ENCODE data around the gene ATP6V1B1. TPM values are rescaled to one million over a fixed set of nuclear protein-coding genes. Genes with fewer than 3 reads are reported as not detected.

ATP6V1B1 gene
- total and polyA plus RNA-seq, 10 of the 15 experiments (the other 5 are each of a cell fraction or from before 2014, with no cell fraction given), result not detected

DNA sequence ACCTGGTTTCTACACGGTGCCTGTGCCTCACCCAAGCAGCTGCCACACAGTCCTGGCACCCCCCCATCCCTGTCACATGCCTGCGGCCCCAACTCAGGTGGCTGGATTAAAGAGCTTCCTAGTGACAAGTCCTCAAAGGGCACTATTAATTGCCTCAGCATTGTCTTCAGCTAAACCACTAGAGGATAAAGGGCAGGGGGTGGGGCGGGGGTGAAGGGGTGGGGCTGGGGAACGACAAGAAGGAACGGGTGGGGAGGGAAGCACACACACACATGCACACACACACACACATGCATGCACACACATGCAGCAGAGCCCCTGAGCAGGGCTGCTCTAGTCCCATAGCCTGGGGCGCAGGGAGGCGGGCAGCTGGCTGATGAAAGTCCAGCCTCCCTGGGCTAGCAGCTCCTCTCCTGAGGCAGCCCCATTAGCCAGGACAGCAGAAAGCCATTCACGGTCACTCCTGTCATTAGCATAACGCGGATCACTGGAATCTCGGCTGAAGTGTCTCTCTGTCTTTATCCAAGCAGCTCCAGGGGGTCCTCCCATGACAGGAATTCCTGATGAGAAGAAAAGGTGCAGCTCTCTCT, 66.4 kb downstream of the ATP6V1B1 start:
- peaks cover 9% of the 10 kb centered on the region for H3K4me1 ChIP-seq (ENCODE audit: control insufficient read depth, insufficient read depth, low read length)
- ChIA-PET POLR2A (interaction anchor here (1.0 to 1.4 kb wide), 3 partner anchors 11 to 68 kb away, joined by 3 to 4 read pairs (median 3); no protein-coding TSS in a partner anchor), CTCF (interaction anchor here (1.0 to 3.3 kb wide), 15 partner anchors 10 to 698 kb away, joined by 3 to 30 read pairs (median 6); partner anchors contain the start of genes ANKRD53, MCEE and NAGK), SMC1A (ENCODE audit: uncharacterized antibody, unreplicated experiment) (interaction anchor here (0.6 to 3.0 kb wide), 6 partner anchors 16 to 285 kb away, joined by 3 to 11 read pairs (median 4); no protein-coding TSS in a partner anchor), RAD21 (ENCODE audit: unreplicated experiment) (interaction anchor here (0.9 kb wide), 1 partner anchor 142 kb away, joined by 3 read pairs; no protein-coding TSS in a partner anchor)
- no peaks in the 10 kb centered on the region for H4K20me1 ChIP-seq (ENCODE audit: control insufficient read depth, insufficient read depth)
- no peak for FAIRE-seq
- intact Hi-C loops (cut with micrococcal nuclease; ENCODE audit: unreplicated experiment) (no loop called here), in situ Hi-C loops (cut with MboI) (no loop called here)
- H3K36me3 ChIP-seq (ENCODE audit: control insufficient read depth in 2 of 2, insufficient read depth in 2 of 2, low read length in 1 of 2), result no peaks in the 10 kb centered on the region
- H3K27me3 ChIP-seq (replicated peaks in 1 of 2; ENCODE audit: control insufficient read depth in 2 of 2, insufficient read depth in 2 of 2, low read length in 1 of 2), result no peaks in the 10 kb centered on the region
- ATAC-seq, result no peak
- BruUV-seq (replicated peaks), result no TSS peak
- H3K4me2 ChIP-seq (ENCODE audit: control insufficient read depth, insufficient read depth), result no peak overlapping the region
- no peak for DNase-seq (ENCODE audit: low read depth, low spot score)
- no peaks in the 10 kb centered on the region for H3K9me3 ChIP-seq (replicated peaks; ENCODE audit: control insufficient read depth, insufficient read depth, low read length)
- TF ChIP-seq EED (IDR thresholded peaks at IDR 0.05; ENCODE audit: low read depth) (no peak), NFYA (IDR thresholded peaks at IDR 0.05; ENCODE audit: borderline replicate concordance, low read depth, low read length) (no peak)
- WGBS (ENCODE audit: insufficient coverage, insufficient replicate concordance, low lambda C conversion rate, missing lambda C conversion rate), result 53% methylated on average over 6 of the region's 11 CpGs
- no peaks in the 10 kb centered on the region for H3K79me2 ChIP-seq (ENCODE audit: control insufficient read depth, insufficient read depth, low read length)
- H3K4me3 ChIP-seq, result no peak overlapping the region
- no peak overlapping the region for H2AFZ ChIP-seq (ENCODE audit: control insufficient read depth, low read depth, low read length)
- no peak overlapping the region for H3K27ac ChIP-seq (ENCODE audit: control insufficient read depth, insufficient read depth)
- H3K9ac ChIP-seq (ENCODE audit: control insufficient read depth, insufficient read depth, low read length), result no peak overlapping the region

GRCh38 chr2:71003396-71003795, 67.7 kb downstream of the ATP6V1B1 start:
- H3K4me2 ChIP-seq (ENCODE audit: control insufficient read depth, insufficient read depth), result no peak overlapping the region
- TF ChIP-seq IKZF2 (IDR thresholded peaks at IDR 0.05), result no peak
- no peak for TF ChIP-seq ZBTB33 (IDR thresholded peaks at IDR 0.05)
- TF ChIP-seq, protein P1, sequence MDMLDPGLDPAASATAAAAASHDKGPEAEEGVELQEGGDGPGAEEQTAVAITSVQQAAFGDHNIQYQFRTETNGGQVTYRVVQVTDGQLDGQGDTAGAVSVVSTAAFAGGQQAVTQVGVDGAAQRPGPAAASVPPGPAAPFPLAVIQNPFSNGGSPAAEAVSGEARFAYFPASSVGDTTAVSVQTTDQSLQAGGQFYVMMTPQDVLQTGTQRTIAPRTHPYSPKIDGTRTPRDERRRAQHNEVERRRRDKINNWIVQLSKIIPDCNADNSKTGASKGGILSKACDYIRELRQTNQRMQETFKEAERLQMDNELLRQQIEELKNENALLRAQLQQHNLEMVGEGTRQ (IDR thresholded peaks at IDR 0.05; ENCODE audit: borderline replicate concordance, low read depth, low read length), result no peak
- no peak for TF ChIP-seq ZNF384 (IDR thresholded peaks at IDR 0.05; ENCODE audit: borderline replicate concordance, low read depth, low read length)
- TF ChIP-seq BACH1 (IDR thresholded peaks at IDR 0.05; ENCODE audit: borderline replicate concordance), result no peak
- TF ChIP-seq ASH2L (IDR thresholded peaks at IDR 0.05; ENCODE audit: borderline replicate concordance, low read depth), result no peak
- ATAC-seq (no peak), FAIRE-seq (no peak), DNase-seq (ENCODE audit: low read depth, low spot score) (no peak)
- ChIA-PET POLR2A (no interaction called here), CTCF (interaction anchor here (2.9 kb wide), 1 partner anchor 38 kb away, joined by 30 read pairs; no protein-coding TSS in a partner anchor), SMC1A (ENCODE audit: uncharacterized antibody, unreplicated experiment) (no interaction called here), RAD21 (ENCODE audit: unreplicated experiment) (no interaction called here)
- no peaks in the 10 kb centered on the region for H3K36me3 ChIP-seq (ENCODE audit: control insufficient read depth in 2 of 2, insufficient read depth in 2 of 2, low read length in 1 of 2)
- no peak overlapping the region for H3K4me3 ChIP-seq
- 48% methylated on average over 6 of the region's 6 CpGs for WGBS (ENCODE audit: insufficient coverage, insufficient replicate concordance, low lambda C conversion rate, missing lambda C conversion rate)
- intact Hi-C loops (cut with micrococcal nuclease; ENCODE audit: unreplicated experiment) (no loop called here), in situ Hi-C loops (cut with MboI) (no loop called here)
- H3K27ac ChIP-seq (ENCODE audit: control insufficient read depth, insufficient read depth), result no peak overlapping the region
- BruUV-seq (replicated peaks), result no TSS peak
- H3K79me2 ChIP-seq (ENCODE audit: control insufficient read depth, insufficient read depth, low read length), result no peaks in the 10 kb centered on the region
- peaks cover 9% of the 10 kb centered on the region for H3K4me1 ChIP-seq (ENCODE audit: control insufficient read depth, insufficient read depth, low read length)
- no peaks in the 10 kb centered on the region for H3K27me3 ChIP-seq (replicated peaks in 1 of 2; ENCODE audit: control insufficient read depth in 2 of 2, insufficient read depth in 2 of 2, low read length in 1 of 2)
- no peaks in the 10 kb centered on the region for H4K20me1 ChIP-seq (ENCODE audit: control insufficient read depth, insufficient read depth)
- no peak overlapping the region for H2AFZ ChIP-seq (ENCODE audit: control insufficient read depth, low read depth, low read length)
- H3K9me3 ChIP-seq (replicated peaks; ENCODE audit: control insufficient read depth, insufficient read depth, low read length), result no peaks in the 10 kb centered on the region
- no peak overlapping the region for H3K9ac ChIP-seq (ENCODE audit: control insufficient read depth, insufficient read depth, low read length)

All from GM12878 (cell line).